Uterus (tissue), 4 donors: Measurements from ENCODE around the gene PRSS35. TPM values are rescaled to one million over a fixed set of nuclear protein-coding genes. Genes with fewer than 3 reads are reported as not detected.

ENCODE experiments used
- DNase-seq, 2 donors: peaks; one replicate each; pipeline ENCODE4 v3.0.0-alpha.2; 2019 to 2020
- H3K27ac ChIP-seq, 2 donors: fragments of 200-600 bp; sonication (generic); 1 replicate in 1 of 2; 2 replicates in 1 of 2; pipeline ENCODE4 v1.5.1; 2016 to 2018
- H3K27me3 ChIP-seq, 2 donors: fragments of 200-600 bp; sonication (generic); one replicate each; pipeline ENCODE4 v1.5.1; 2018 to 2019; ENCODE audit warnings: control low read depth in 1 of 2
- H3K36me3 ChIP-seq, 2 donors: fragments of 200-600 bp; sonication (generic); one replicate each; pipeline ENCODE4 v1.5.1; 2019; ENCODE audit warnings: control low read depth in 1 of 2
- H3K4me1 ChIP-seq, 2 donors: fragments of 200-600 bp; sonication (generic); one replicate each; pipeline ENCODE4 v1.5.1; 2018 to 2019; ENCODE audit warnings: control low read depth in 1 of 2
- H3K4me3 ChIP-seq, 2 donors: fragments of 200-600 bp; sonication (generic); 1 replicate in 1 of 2; 2 replicates in 1 of 2; pipeline ENCODE4 v1.5.1; 2018 to 2019; ENCODE audit warnings: mild to moderate bottlenecking in 1 of 2
- H3K9me3 ChIP-seq, 2 donors: fragments of 200-600 bp; sonication (generic); one replicate each; pipeline ENCODE4 v1.5.1; 2019; ENCODE audit warnings: control low read depth in 1 of 2
- CTCF ChIP-seq, 4 experiments: fragments of 200-600 bp in 2 of 4; fragments of 450-650 bp in 2 of 4; sonication (generic) in 2 of 4; IDR thresholded peaks; one replicate each; pipeline ENCODE4 v1.5.1; 2016 to 2019; ENCODE audit warnings: antibody characterized with exemption in 4 of 4, mild to moderate bottlenecking in 2 of 4, moderate library complexity in 1 of 4
- POLR2A ChIP-seq, 2 donors: fragments of 450-650 bp; IDR thresholded peaks; one replicate each; pipeline ENCODE4 v1.6.1; 2016; ENCODE audit warnings: antibody characterized with exemption in 2 of 2, mild to moderate bottlenecking in 1 of 2, moderate library complexity in 1 of 2
- intact Hi-C: fragments of 100-400 bp; cut with DNase I; formaldehyde crosslinking; loops from one replicate; pipeline ENCODE4 v1.15.1; 2023; ENCODE audit warnings: low total_unique reads
- total RNA-seq, 4 donors: library from RNA; depleted of rRNA in 3 of 4; stranded (reverse); fragments of >200 nt in 3 of 4; gene quantifications; one replicate each; pipeline versions ENCODE4 v1.1.0 to v1.2.4, GENCODE V29; 2014 to 2023
- donor health status: DM: yes; HTN: yes; CAD: no.

The PRSS35 gene
- total RNA-seq, 4 donors from 2014 or later: 0.26 to 72.0 (median 0.46) TPM

GRCh38 chr6:83490217-83490807 lies 22.0 kb upstream of the PRSS35 start:
- H3K27ac ChIP-seq: no peak overlapping the region
- no peak for TF ChIP-seq CTCF (IDR thresholded peaks at IDR 0.05)
- TF ChIP-seq POLR2A (IDR thresholded peaks at IDR 0.05): no peak
- no peaks in the 10 kb centered on the region for H3K4me1 ChIP-seq
- intact Hi-C loops: no loop called here
- no peak overlapping the region for H3K4me3 ChIP-seq
- no peaks in the 10 kb centered on the region for H3K9me3 ChIP-seq
- no peaks in the 10 kb centered on the region for H3K36me3 ChIP-seq
- DNase-seq: no peak
- no peaks in the 10 kb centered on the region for H3K27me3 ChIP-seq

- Histone ChIP-seq H3K27me3 (no peaks in the 10 kb centered on the region), H3K4me3 (no peak overlapping the region), H3K36me3 (no peaks in the 10 kb centered on the region), H3K9me3 (no peaks in the 10 kb centered on the region), H3K27ac (no peak overlapping the region), H3K4me1 (no peaks in the 10 kb centered on the region)
- TF ChIP-seq CTCF (IDR thresholded peaks at IDR 0.05): no peak
- no peak for TF ChIP-seq POLR2A (IDR thresholded peaks at IDR 0.05)
- intact Hi-C loops: no loop called here
- no peak for DNase-seq
Measured at GRCh38 chr6:83505356-83505755, 7.0 kb upstream of the PRSS35 start.

- Histone ChIP-seq H3K4me3 (no peak overlapping the region), H3K4me1 (no peaks in the 10 kb centered on the region), H3K36me3 (no peaks in the 10 kb centered on the region), H3K27me3 (no peaks in the 10 kb centered on the region), H3K27ac (no peak overlapping the region), H3K9me3 (no peaks in the 10 kb centered on the region)
- TF ChIP-seq POLR2A (IDR thresholded peaks at IDR 0.05): no peak
- no peak for TF ChIP-seq CTCF (IDR thresholded peaks at IDR 0.05)
- intact Hi-C loops: no loop called here
- no peak for DNase-seq
Measured at GRCh38 chr6:83509441-83509840, 2.9 kb upstream of the PRSS35 start.

GRCh38 chr6:83510791-83511190 lies 1.5 kb upstream of the PRSS35 start:
- intact Hi-C loops: loop anchor here (10.0 kb wide), 1 partner anchor 286 kb away; no protein-coding TSS in a partner anchor
- TF ChIP-seq POLR2A (IDR thresholded peaks at IDR 0.05) (no peak), CTCF (IDR thresholded peaks at IDR 0.05) (no peak)
- H3K4me3 ChIP-seq: no peak overlapping the region
- H3K27me3 ChIP-seq: no peaks in the 10 kb centered on the region
- H3K4me1 ChIP-seq: no peaks in the 10 kb centered on the region
- no peak for DNase-seq
- no peak overlapping the region for H3K27ac ChIP-seq
- H3K36me3 ChIP-seq: no peaks in the 10 kb centered on the region
- H3K9me3 ChIP-seq: no peaks in the 10 kb centered on the region

GRCh38 chr6:83511266-83511665 lies 1.1 kb upstream of the PRSS35 start:
- no peaks in the 10 kb centered on the region for H3K27me3 ChIP-seq
- intact Hi-C loops: loop anchor here (10.0 kb wide), 1 partner anchor 286 kb away; no protein-coding TSS in a partner anchor
- no peak overlapping the region for H3K27ac ChIP-seq
- TF ChIP-seq POLR2A (IDR thresholded peaks at IDR 0.05) (no peak), CTCF (IDR thresholded peaks at IDR 0.05) (no peak)
- no peak for DNase-seq
- H3K36me3 ChIP-seq: no peaks in the 10 kb centered on the region
- no peak overlapping the region for H3K4me3 ChIP-seq
- no peaks in the 10 kb centered on the region for H3K9me3 ChIP-seq
- H3K4me1 ChIP-seq: no peaks in the 10 kb centered on the region
